ENCODE measurements around the gene HCN1.

DNA sequence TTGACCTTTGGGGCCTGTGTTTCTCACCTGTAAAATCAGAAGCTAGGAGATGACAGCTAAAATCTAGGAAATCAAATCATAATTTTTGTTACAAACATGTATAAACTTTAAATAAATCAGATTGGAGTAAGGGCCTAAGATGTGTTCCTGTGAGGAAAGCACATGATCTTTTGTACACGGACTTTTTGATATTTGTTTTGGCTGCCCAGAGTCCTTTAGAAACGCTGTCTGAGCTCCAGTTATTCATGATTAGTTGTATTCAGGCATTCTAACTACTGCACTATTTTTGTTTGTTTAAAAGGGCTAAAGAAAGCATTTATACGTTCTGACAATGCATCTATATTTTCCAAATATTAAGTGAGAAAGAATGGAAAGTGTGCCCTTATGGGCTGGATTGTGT is 94.8 kb downstream of the HCN1 start:
- no peak for TF ChIP-seq POLR2A (IDR thresholded peaks at IDR 0.05)
- TF ChIP-seq, protein P1, sequence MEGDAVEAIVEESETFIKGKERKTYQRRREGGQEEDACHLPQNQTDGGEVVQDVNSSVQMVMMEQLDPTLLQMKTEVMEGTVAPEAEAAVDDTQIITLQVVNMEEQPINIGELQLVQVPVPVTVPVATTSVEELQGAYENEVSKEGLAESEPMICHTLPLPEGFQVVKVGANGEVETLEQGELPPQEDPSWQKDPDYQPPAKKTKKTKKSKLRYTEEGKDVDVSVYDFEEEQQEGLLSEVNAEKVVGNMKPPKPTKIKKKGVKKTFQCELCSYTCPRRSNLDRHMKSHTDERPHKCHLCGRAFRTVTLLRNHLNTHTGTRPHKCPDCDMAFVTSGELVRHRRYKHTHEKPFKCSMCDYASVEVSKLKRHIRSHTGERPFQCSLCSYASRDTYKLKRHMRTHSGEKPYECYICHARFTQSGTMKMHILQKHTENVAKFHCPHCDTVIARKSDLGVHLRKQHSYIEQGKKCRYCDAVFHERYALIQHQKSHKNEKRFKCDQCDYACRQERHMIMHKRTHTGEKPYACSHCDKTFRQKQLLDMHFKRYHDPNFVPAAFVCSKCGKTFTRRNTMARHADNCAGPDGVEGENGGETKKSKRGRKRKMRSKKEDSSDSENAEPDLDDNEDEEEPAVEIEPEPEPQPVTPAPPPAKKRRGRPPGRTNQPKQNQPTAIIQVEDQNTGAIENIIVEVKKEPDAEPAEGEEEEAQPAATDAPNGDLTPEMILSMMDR (IDR thresholded peaks at IDR 0.05 in 8 of 11, conservative IDR thresholded peaks at IDR 0.05 in 3 of 11), result no peak
